HepG2 (cell line): ENCODE measurements around the gene SWI5.

Source experiments
- CBX5 ChIP-seq: sonication (generic); formaldehyde crosslinking; IDR thresholded peaks from 2 replicates; pipeline ENCODE4 v1.4.0; 2020; ENCODE audit warnings: missing genetic modification reagents, borderline replicate concordance
- GABPA ChIP-seq, 2 experiments: IDR thresholded peaks; 2 replicates each; pipeline ENCODE4 v1.6.1; 2011 to 2016; ENCODE audit warnings: low read depth in 2 of 2, low read length in 1 of 2, missing biosample characterization in 1 of 2, missing genetic modification characterization in 1 of 2
- HNRNPL ChIP-seq: fragments of 200-400 bp; formaldehyde crosslinking; IDR thresholded peaks from 2 replicates; pipeline ENCODE4 v1.6.1; 2017; ENCODE audit warnings: mild to moderate bottlenecking, low read depth, low read length
- MAFK ChIP-seq, 2 experiments: IDR thresholded peaks in 1 of 2; conservative IDR thresholded peaks in 1 of 2; 2 replicates each; pipeline ENCODE4 v1.6.1; 2011; ENCODE audit warnings: improper control_type of control experiment in 2 of 2, low read length in 2 of 2
- POLR2AphosphoS2 ChIP-seq: IDR thresholded peaks from 2 replicates; pipeline ENCODE4 v1.6.1; 2011; ENCODE audit warnings: low read depth, low read length, improper control_type of control experiment
- POLR2AphosphoS5 ChIP-seq: IDR thresholded peaks from 2 replicates; pipeline ENCODE4 v1.6.1; 2012; ENCODE audit warnings: low read depth, low read length
- RAD21 ChIP-seq: fragments of 450-650 bp; formaldehyde crosslinking; IDR thresholded peaks from 2 replicates; pipeline ENCODE4 v1.5.0; 2020; ENCODE audit warnings: mild to moderate bottlenecking
- SIN3A ChIP-seq: IDR thresholded peaks from 2 replicates; pipeline ENCODE4 v1.6.1; 2011; ENCODE audit warnings: low read depth, mild to moderate bottlenecking, control low read depth, low read length, borderline replicate concordance
- ZKSCAN8 ChIP-seq: IDR thresholded peaks from 2 replicates; pipeline ENCODE4 v1.6.1; 2016; ENCODE audit warnings: borderline replicate concordance, missing genetic modification reagents, missing compliant biosample characterization
- ZNF24 ChIP-seq: fragments of 450-650 bp; IDR thresholded peaks from 2 replicates; pipeline ENCODE4 v1.6.1; 2017; ENCODE audit warnings: antibody characterized with exemption, mild to moderate bottlenecking
- TF ChIP-seq, protein P1 (sequence below): sonication (generic); formaldehyde crosslinking; IDR thresholded peaks from 2 replicates; pipeline ENCODE4 v1.4.0; 2020; ENCODE audit warnings: mild to moderate bottlenecking, missing genetic modification reagents

- no peak for TF ChIP-seq POLR2AphosphoS5
- no peak for TF ChIP-seq CBX5
- 0 out of 4 replicates have a peak, but pooled peaks have one; percentile 2 to 11 for TF ChIP-seq MAFK (conservative IDR thresholded peaks at IDR 0.05 in 1 of 2, IDR thresholded peaks at IDR 0.05 in 1 of 2; ENCODE audit: low read length in 2 of 2)
- no peak for TF ChIP-seq RAD21
- TF ChIP-seq HNRNPL = no peak
- TF ChIP-seq ZNF24 = no peak
- TF ChIP-seq SIN3A = no peak
- no peak for TF ChIP-seq GABPA (IDR thresholded peaks at IDR 0.05; ENCODE audit: low read depth, low read length)
- TF ChIP-seq GABPA (CRISPR knock-in tag; IDR thresholded peaks at IDR 0.05; ENCODE audit: low read depth) = no peak
- TF ChIP-seq, protein P1, sequence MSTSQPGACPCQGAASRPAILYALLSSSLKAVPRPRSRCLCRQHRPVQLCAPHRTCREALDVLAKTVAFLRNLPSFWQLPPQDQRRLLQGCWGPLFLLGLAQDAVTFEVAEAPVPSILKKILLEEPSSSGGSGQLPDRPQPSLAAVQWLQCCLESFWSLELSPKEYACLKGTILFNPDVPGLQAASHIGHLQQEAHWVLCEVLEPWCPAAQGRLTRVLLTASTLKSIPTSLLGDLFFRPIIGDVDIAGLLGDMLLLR (CRISPR knock-in tag) = no peak
- no peak for TF ChIP-seq ZKSCAN8 (CRISPR knock-in tag)
- no peak for TF ChIP-seq POLR2AphosphoS2
These were observed 34.0 kb upstream of the SWI5 start for GRCh38 chr9:128242124-128242523.
